ENCODE results near the gene HCRTR1. TPM values are rescaled to one million over a fixed set of nuclear protein-coding genes. Genes with fewer than 3 reads are reported as not detected.

HCRTR1 gene
- total and polyA plus RNA-seq, 2 of the 8 experiments (the other 6 are each of a cell fraction or from before 2014, with no cell fraction given) = 0.35 to 0.39 TPM

- Histone ChIP-seq H2AK5ac (ENCODE audit: low read depth, low read length) (no peak overlapping the region), H2AFZ (ENCODE audit: low read length) (no peak overlapping the region), H2BK15ac (ENCODE audit: low read length) (no peak overlapping the region), H3K9me3 (ENCODE audit: insufficient read depth in 2 of 2, low read depth in 1 of 2, low read length in 1 of 2) (no peaks in the 10 kb centered on the region), H2BK120ac (replicated peaks; ENCODE audit: low read depth, low read length) (no peak overlapping the region), H3K4me3 (ENCODE audit: extremely low read depth in 1 of 4, insufficient read depth in 2 of 4, low read depth in 3 of 4, low read length in 4 of 4) (no peak overlapping the region), H4K8ac (ENCODE audit: extremely low read depth, insufficient read depth, low read length) (no peak overlapping the region), H3K23me2 (ENCODE audit: low read depth, low read length) (no peaks in the 10 kb centered on the region), H4K5ac (ENCODE audit: insufficient read length, low read depth, low read length) (no peak overlapping the region), H3K18ac (ENCODE audit: extremely low read depth, low read length) (no peak overlapping the region), H4K20me1 (replicated peaks in 1 of 2; ENCODE audit: control insufficient read depth in 1 of 2, insufficient read depth in 2 of 2, low read length in 2 of 2) (peaks cover 0 to 2% of the 10 kb centered on the region in 2 experiments), H3K27ac (ENCODE audit: low read depth, low read length) (no peak overlapping the region), H3K56ac (replicated peaks; ENCODE audit: insufficient read length, low read depth, low read length) (no peak overlapping the region), H2BK12ac (ENCODE audit: low read depth, low read length) (no peak overlapping the region), H3K36me3 (ENCODE audit: control insufficient read depth in 2 of 4, insufficient read depth in 4 of 4, low read length in 3 of 4) (no peaks in the 10 kb centered on the region; a peak in 1 of 8 replicates), H3K9ac (replicated peaks in 1 of 4; ENCODE audit: extremely low read depth in 1 of 4, low read depth in 3 of 4, low read length in 3 of 4) (no peak overlapping the region), H2BK20ac (ENCODE audit: low read length) (no peak overlapping the region), H3K4ac (replicated peaks; ENCODE audit: insufficient read length, low read depth, low read length) (no peak overlapping the region), H3K14ac (ENCODE audit: insufficient read length) (no peak overlapping the region), H3K27me3 (replicated peaks in 1 of 4; ENCODE audit: control insufficient read depth in 3 of 4, extremely low read depth in 1 of 4, insufficient read depth in 3 of 4, low read length in 3 of 4) (no peaks in the 10 kb centered on the region), H2BK5ac (ENCODE audit: low read depth, low read length) (no peak overlapping the region), H3K79me2 (ENCODE audit: control insufficient read depth in 1 of 2, insufficient read depth in 2 of 2, low read length in 2 of 2) (no peaks in the 10 kb centered on the region), H4K91ac (replicated peaks; ENCODE audit: insufficient read length, low read length) (no peak overlapping the region), H3K4me1 (replicated peaks in 1 of 4; ENCODE audit: control insufficient read depth in 3 of 4, insufficient read depth in 4 of 4, low read length in 3 of 4) (no peaks in the 10 kb centered on the region), H3K23ac (ENCODE audit: insufficient read length) (no peak overlapping the region), H3K4me2 (ENCODE audit: insufficient read depth in 1 of 2, low read depth in 2 of 2, low read length in 2 of 2) (no peak overlapping the region), H3K79me1 (ENCODE audit: low read depth, low read length) (no peaks in the 10 kb centered on the region)
- 97% methylated on average over 6 of the region's 6 CpGs; no CpG with 5 or more reads in 1 of the 2 experiments for WGBS, 2 experiments (ENCODE audit: extremely low coverage in 1 of 2, insufficient coverage in 1 of 2, insufficient read length in 1 of 2, insufficient replicate concordance in 2 of 2, low coverage in 1 of 2, low lambda C conversion rate in 2 of 2, missing lambda C conversion rate in 1 of 2)
- ChIA-PET CTCF (ENCODE audit: partially characterized antibody) (interaction anchor here (1.0 to 6.7 kb wide), 4 partner anchors 9 to 134 kb away, joined by 4 to 52 read pairs (median 8); no protein-coding TSS in a partner anchor), POLR2A (ENCODE audit: partially characterized antibody) (interaction anchor here (2.5 kb wide), 1 partner anchor 36 kb away, joined by 5 read pairs; no protein-coding TSS in a partner anchor)
- DNase-seq (ENCODE audit: low read depth in 1 of 2, low spot score in 2 of 2) = no peak
- no peak for TF ChIP-seq SUZ12 (IDR thresholded peaks at IDR 0.05; ENCODE audit: low read length)
- no peak for TF ChIP-seq CTBP2 (IDR thresholded peaks at IDR 0.05; ENCODE audit: borderline replicate concordance, insufficient read depth, insufficient read length, low read length)
- TF ChIP-seq JUND (IDR thresholded peaks at IDR 0.05; ENCODE audit: low read length) = no peak
- no peak for TF ChIP-seq GTF2F1 (IDR thresholded peaks at IDR 0.05; ENCODE audit: borderline replicate concordance, low read depth, low read length)
- no peak for TF ChIP-seq TAF1 (IDR thresholded peaks at IDR 0.05; ENCODE audit: low read depth, low read length)
- TF ChIP-seq SP1 (IDR thresholded peaks at IDR 0.05; ENCODE audit: low read depth, low read length) = no peak
- no peak for TF ChIP-seq SP2 (IDR thresholded peaks at IDR 0.05; ENCODE audit: low read length)
- no peak for TF ChIP-seq GABPA (IDR thresholded peaks at IDR 0.05; ENCODE audit: borderline replicate concordance, insufficient read depth, low read length)
- TF ChIP-seq RFX5 (IDR thresholded peaks at IDR 0.05; ENCODE audit: borderline replicate concordance, low read depth, low read length) = no peak
- no peak for TF ChIP-seq SAP30 (IDR thresholded peaks at IDR 0.05; ENCODE audit: insufficient read depth, insufficient replicate concordance, low read length)
- TF ChIP-seq SIN3A (conservative IDR thresholded peaks at IDR 0.05 in 1 of 2, IDR thresholded peaks at IDR 0.05 in 1 of 2; ENCODE audit: low read depth in 1 of 2, low read length in 2 of 2) = no peak
- TF ChIP-seq HDAC2 (IDR thresholded peaks at IDR 0.05; ENCODE audit: borderline replicate concordance in 1 of 2, low read depth in 2 of 2, low read length in 2 of 2) = no peak
- FAIRE-seq = no peak
Measured at GRCh38 chr1:31655104-31655503, 37.6 kb downstream of the HCRTR1 start.
